Anterior cingulate cortex (tissue), 58 donors: ENCODE measurements around the gene DDX11.
"Not testable (repeated sequence)": the region's sequence is repeated elsewhere in the genome, so short reads cannot be mapped to it uniquely, and the experiment has no call there.

Experiments used
- DNase-seq, 58 donors: peaks; one replicate each; lab custom pipeline; 2025; lab: John Stamatoyannopoulos, UW

Gene DDX11

GRCh38 chr12:31073527-31074332, at the start of gene DDX11:
DDX11 (plus strand) TSS chr12:31073860; CDS start chr12:31078394, 4,534 bp downstream.
- peak; percentile 44 to 95 (median 84) for DNase-seq

GRCh38 chr12:31026202-31026601, 47.5 kb upstream of the DDX11 start:
- no peak for DNase-seq

GRCh38 chr12:31027006-31027405, 46.7 kb upstream of the DDX11 start:
- DNase-seq, result not testable (repeated sequence)

GRCh38 chr12:31029468-31029867, 44.2 kb upstream of the DDX11 start:
- peak in 1 of 58 donors; percentile 16 for DNase-seq

GRCh38 chr12:31029916-31030562, 43.6 kb upstream of the DDX11 start:
- peak in 40 of 58 donors; percentile 6 to 62 (median 34) for DNase-seq

GRCh38 chr12:31031951-31032335, 41.7 kb upstream of the DDX11 start:
- DNase-seq, result no peak

GRCh38 chr12:31033146-31033545, 40.5 kb upstream of the DDX11 start:
- no peak for DNase-seq

- DNase-seq, result no peak
These were observed 40.0 kb upstream of the DDX11 start for GRCh38 chr12:31033681-31034080.

GRCh38 chr12:31034372-31034771, 39.3 kb upstream of the DDX11 start:
- no peak for DNase-seq

GRCh38 chr12:31035226-31035625, 38.4 kb upstream of the DDX11 start:
- no peak for DNase-seq

GRCh38 chr12:31035967-31036665, 37.5 kb upstream of the DDX11 start:
- no peak for DNase-seq

- DNase-seq, result no peak
These were observed 36.6 kb upstream of the DDX11 start for GRCh38 chr12:31037028-31037427.

- no peak for DNase-seq
These were observed 35.7 kb upstream of the DDX11 start for GRCh38 chr12:31037931-31038330.

- no peak for DNase-seq
These were observed 32.6 kb upstream of the DDX11 start for GRCh38 chr12:31041033-31041564.

- DNase-seq, result not testable (repeated sequence)
These were observed 23.5 kb upstream of the DDX11 start for GRCh38 chr12:31050143-31050542.

GRCh38 chr12:31050548-31050947, 23.1 kb upstream of the DDX11 start:
- not testable (repeated sequence) for DNase-seq

GRCh38 chr12:31051692-31052091, 22.0 kb upstream of the DDX11 start:
- not testable (repeated sequence) for DNase-seq

GRCh38 chr12:31052121-31052520, 21.5 kb upstream of the DDX11 start:
- DNase-seq, result not testable (repeated sequence)

GRCh38 chr12:31052666-31053439, 20.8 kb upstream of the DDX11 start:
- DNase-seq, result not testable (repeated sequence)

- not testable (repeated sequence) for DNase-seq
These were observed 19.7 kb upstream of the DDX11 start for GRCh38 chr12:31053944-31054343.
